Measurements from ENCODE around the gene SENP8.

DNA sequence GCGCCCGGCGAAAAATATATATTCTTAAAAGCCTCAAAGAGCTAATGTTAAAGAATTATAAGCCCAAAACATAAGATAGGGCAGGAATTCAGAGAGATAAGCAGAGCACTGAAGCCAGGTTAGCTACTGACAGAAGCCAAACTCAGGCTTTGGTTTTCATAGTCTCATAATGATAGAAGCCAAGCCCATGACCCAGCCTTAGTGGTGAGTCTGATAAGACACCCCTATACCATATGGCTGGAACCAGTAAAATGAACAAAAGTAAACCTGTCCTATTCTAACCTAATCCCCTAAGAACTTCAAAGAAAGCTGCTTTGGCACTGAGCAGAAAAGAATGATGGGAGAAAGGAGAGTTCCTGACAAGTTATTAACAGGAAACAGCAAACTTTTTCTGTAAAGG is 26.2 kb upstream of the SENP8 start:
- TF ChIP-seq, protein P1, sequence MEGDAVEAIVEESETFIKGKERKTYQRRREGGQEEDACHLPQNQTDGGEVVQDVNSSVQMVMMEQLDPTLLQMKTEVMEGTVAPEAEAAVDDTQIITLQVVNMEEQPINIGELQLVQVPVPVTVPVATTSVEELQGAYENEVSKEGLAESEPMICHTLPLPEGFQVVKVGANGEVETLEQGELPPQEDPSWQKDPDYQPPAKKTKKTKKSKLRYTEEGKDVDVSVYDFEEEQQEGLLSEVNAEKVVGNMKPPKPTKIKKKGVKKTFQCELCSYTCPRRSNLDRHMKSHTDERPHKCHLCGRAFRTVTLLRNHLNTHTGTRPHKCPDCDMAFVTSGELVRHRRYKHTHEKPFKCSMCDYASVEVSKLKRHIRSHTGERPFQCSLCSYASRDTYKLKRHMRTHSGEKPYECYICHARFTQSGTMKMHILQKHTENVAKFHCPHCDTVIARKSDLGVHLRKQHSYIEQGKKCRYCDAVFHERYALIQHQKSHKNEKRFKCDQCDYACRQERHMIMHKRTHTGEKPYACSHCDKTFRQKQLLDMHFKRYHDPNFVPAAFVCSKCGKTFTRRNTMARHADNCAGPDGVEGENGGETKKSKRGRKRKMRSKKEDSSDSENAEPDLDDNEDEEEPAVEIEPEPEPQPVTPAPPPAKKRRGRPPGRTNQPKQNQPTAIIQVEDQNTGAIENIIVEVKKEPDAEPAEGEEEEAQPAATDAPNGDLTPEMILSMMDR (IDR thresholded peaks at IDR 0.05 in 8 of 11, conservative IDR thresholded peaks at IDR 0.05 in 3 of 11), result no peak
- TF ChIP-seq POLR2AphosphoS5 (IDR thresholded peaks at IDR 0.05), result no peak
- no peak for TF ChIP-seq POLR2A (IDR thresholded peaks at IDR 0.05)
